Keratinocyte (primary cell): Measurements from ENCODE around the gene CDHR2. TPM values are rescaled to one million over a fixed set of nuclear protein-coding genes. Genes with fewer than 3 reads are reported as not detected.

Experiments
- DNase-seq: peaks from one replicate; pipeline ENCODE4 v3.0.0-alpha.2; 2011; ENCODE audit warnings: low read depth, missing footprints, low spot score
- FAIRE-seq: peaks from 2 replicates; lab custom pipeline; 2011; peaks lifted over from hg19 to GRCh38; lab: Jason Lieb, UNC
- H2AFZ ChIP-seq: 2 replicates; pipeline ENCODE4 v1.6.0; 2012; ENCODE audit warnings: low read length, control low read depth, inconsistent platforms; ENCODE audit not compliant: control insufficient read depth
- H3K27ac ChIP-seq: 2 replicates; pipeline ENCODE4 v1.5.1; 2011; ENCODE audit warnings: low read length; ENCODE audit not compliant: control insufficient read depth, insufficient read depth
- H3K27me3 ChIP-seq: 3 replicates; pipeline ENCODE4 v1.6.0; 2011; ENCODE audit warnings: low read length; ENCODE audit not compliant: control insufficient read depth, insufficient read depth; ENCODE audit errors: extremely low read depth
- H3K36me3 ChIP-seq, 2 experiments: 2 replicates in 1 of 2; 3 replicates in 1 of 2; pipeline ENCODE4 v1.5.1; 2011; ENCODE audit warnings: low read length in 2 of 2, mild to moderate bottlenecking in 1 of 2; ENCODE audit not compliant: control insufficient read depth in 2 of 2, insufficient read depth in 2 of 2; ENCODE audit errors: extremely low read depth in 1 of 2
- H3K4me1 ChIP-seq: 3 replicates; pipeline ENCODE4 v1.5.1; 2011; ENCODE audit warnings: low read length; ENCODE audit not compliant: control insufficient read depth, insufficient read depth; ENCODE audit errors: extremely low read depth
- H3K4me2 ChIP-seq: 3 replicates; pipeline ENCODE4 v1.6.0; 2011; ENCODE audit warnings: low read depth, low read length; ENCODE audit not compliant: control insufficient read depth, insufficient read depth; ENCODE audit errors: extremely low read depth
- H3K4me3 ChIP-seq, 3 experiments: fragments of 200-600 bp in 1 of 3; sonication (generic) in 1 of 3; 2 replicates in 2 of 3; 3 replicates in 1 of 3; pipeline ENCODE4 v1.5.1; 2011 to 2016; ENCODE audit warnings: low read length in 3 of 3, mild to moderate bottlenecking in 3 of 3, control low read depth in 2 of 3, inconsistent platforms in 1 of 3, low read depth in 1 of 3, mixed read lengths in 1 of 3, mixed run types in 1 of 3, moderate library complexity in 1 of 3; ENCODE audit not compliant: control insufficient read depth in 2 of 3, insufficient read depth in 2 of 3; ENCODE audit errors: extremely low read depth in 1 of 3
- H3K79me2 ChIP-seq: 2 replicates; pipeline ENCODE4 v1.6.0; 2012; ENCODE audit warnings: low read length; ENCODE audit not compliant: control insufficient read depth, insufficient read depth
- H3K9ac ChIP-seq: 3 replicates; pipeline ENCODE4 v1.6.0; 2011; ENCODE audit warnings: low read length; ENCODE audit not compliant: control insufficient read depth, insufficient read depth; ENCODE audit errors: extremely low read depth
- H3K9me1 ChIP-seq: 3 replicates; pipeline ENCODE4 v1.6.0; 2011; ENCODE audit warnings: low read length; ENCODE audit not compliant: control insufficient read depth, insufficient read depth; ENCODE audit errors: extremely low read depth
- H3K9me3 ChIP-seq: 2 replicates; pipeline ENCODE4 v1.5.1; 2012; ENCODE audit warnings: low read depth, low read length; ENCODE audit not compliant: control insufficient read depth
- H4K20me1 ChIP-seq: 3 replicates; pipeline ENCODE4 v1.6.0; 2011; ENCODE audit warnings: low read length; ENCODE audit not compliant: control insufficient read depth, insufficient read depth; ENCODE audit errors: extremely low read depth
- CTCF ChIP-seq, 3 experiments: IDR thresholded peaks in 1 of 3; conservative IDR thresholded peaks in 1 of 3; optimal IDR thresholded peaks in 1 of 3; 2 replicates in 2 of 3; 3 replicates in 1 of 3; pipeline versions ENCODE3 to v1.5.1; 2011; ENCODE audit warnings: low read length in 3 of 3, mild to moderate bottlenecking in 3 of 3, moderate library complexity in 2 of 3, control low read depth in 1 of 3, inconsistent platforms in 1 of 3; ENCODE audit not compliant: insufficient read depth in 2 of 3; ENCODE audit errors: extremely low read depth in 1 of 3
- EZH2 ChIP-seq: IDR thresholded peaks from one replicate; pipeline ENCODE4 v1.6.1; 2012; ENCODE audit warnings: inconsistent platforms, mild to moderate bottlenecking, low read length, moderate library complexity
- dilution Hi-C: fragments of 300-500 bp; cut with MboI; formaldehyde crosslinking; loops from one replicate; pipeline ENCODE4 v1.7.0; 2020; ENCODE audit warnings: low sequenced_read_pairs; ENCODE audit not compliant: extremely low pct_ligation_motif_present
- polyA plus RNA-seq, 5 experiments: library from polyadenylated mRNA; depleted of rRNA in 3 of 5; stranded (reverse) in 3 of 5; stranded (forward) in 1 of 5; unstranded in 1 of 5; fragments of >200 nt; gene quantifications; 1 replicate in 1 of 5; 2 replicates in 3 of 5; 3 replicates in 1 of 5; pipeline versions ENCODE4 v1.2.1 to v1.2.3, GENCODE V29; 2011 to 2012; ENCODE audit warnings: missing spikeins in 2 of 5, low read depth in 1 of 5, low replicate concordance in 1 of 5

Gene CDHR2
- polyA plus RNA-seq, 1 donor (not counting 4 experiments of a cell fraction or from before 2014, with no cell fraction given): not detected

- no peaks in the 10 kb centered on the region for H3K27me3 ChIP-seq
- no peaks in the 10 kb centered on the region for H3K9me3 ChIP-seq
- no peaks in the 10 kb centered on the region for H3K9me1 ChIP-seq
- H4K20me1 ChIP-seq: no peaks in the 10 kb centered on the region
- H3K27ac ChIP-seq: no peak overlapping the region
- no peak overlapping the region for H3K4me3 ChIP-seq
- H3K9ac ChIP-seq: no peak overlapping the region
- no peaks in the 10 kb centered on the region for H3K4me1 ChIP-seq
- H2AFZ ChIP-seq: no peak overlapping the region
- DNase-seq: no peak
- TF ChIP-seq CTCF (optimal IDR thresholded peaks at IDR 0.05 in 1 of 3, IDR thresholded peaks at IDR 0.05 in 1 of 3, conservative IDR thresholded peaks at IDR 0.05 in 1 of 3; ENCODE audit: extremely low read depth in 1 of 3, insufficient read depth in 2 of 3, low read length in 3 of 3) (no peak), EZH2 (no peak)
- no peaks in the 10 kb centered on the region for H3K79me2 ChIP-seq
- H3K36me3 ChIP-seq: no peaks in the 10 kb centered on the region
- FAIRE-seq: no peak
- H3K4me2 ChIP-seq: no peak overlapping the region
- dilution Hi-C loops: no loop called here
These were observed 30.2 kb downstream of the CDHR2 start for GRCh38 chr5:176579323-176579722.

GRCh38 chr5:176581361-176581760 is 32.2 kb downstream of the CDHR2 start:
- peaks cover 7% of the 10 kb centered on the region for H3K9me3 ChIP-seq
- no peaks in the 10 kb centered on the region for H3K9me1 ChIP-seq
- no peak overlapping the region for H3K4me3 ChIP-seq
- no peak overlapping the region for H3K9ac ChIP-seq
- H3K36me3 ChIP-seq: no peaks in the 10 kb centered on the region
- TF ChIP-seq CTCF (optimal IDR thresholded peaks at IDR 0.05 in 1 of 3, IDR thresholded peaks at IDR 0.05 in 1 of 3, conservative IDR thresholded peaks at IDR 0.05 in 1 of 3; ENCODE audit: extremely low read depth in 1 of 3, insufficient read depth in 2 of 3, low read length in 3 of 3) (no peak), EZH2 (no peak)
- H3K27ac ChIP-seq: no peak overlapping the region
- H2AFZ ChIP-seq: no peak overlapping the region
- dilution Hi-C loops: no loop called here
- H3K79me2 ChIP-seq: no peaks in the 10 kb centered on the region
- FAIRE-seq: no peak
- H4K20me1 ChIP-seq: no peaks in the 10 kb centered on the region
- H3K4me1 ChIP-seq: no peaks in the 10 kb centered on the region
- H3K27me3 ChIP-seq: no peaks in the 10 kb centered on the region
- no peak for DNase-seq
- no peak overlapping the region for H3K4me2 ChIP-seq
